ENCODE measurements around the gene ABI2.

DNA sequence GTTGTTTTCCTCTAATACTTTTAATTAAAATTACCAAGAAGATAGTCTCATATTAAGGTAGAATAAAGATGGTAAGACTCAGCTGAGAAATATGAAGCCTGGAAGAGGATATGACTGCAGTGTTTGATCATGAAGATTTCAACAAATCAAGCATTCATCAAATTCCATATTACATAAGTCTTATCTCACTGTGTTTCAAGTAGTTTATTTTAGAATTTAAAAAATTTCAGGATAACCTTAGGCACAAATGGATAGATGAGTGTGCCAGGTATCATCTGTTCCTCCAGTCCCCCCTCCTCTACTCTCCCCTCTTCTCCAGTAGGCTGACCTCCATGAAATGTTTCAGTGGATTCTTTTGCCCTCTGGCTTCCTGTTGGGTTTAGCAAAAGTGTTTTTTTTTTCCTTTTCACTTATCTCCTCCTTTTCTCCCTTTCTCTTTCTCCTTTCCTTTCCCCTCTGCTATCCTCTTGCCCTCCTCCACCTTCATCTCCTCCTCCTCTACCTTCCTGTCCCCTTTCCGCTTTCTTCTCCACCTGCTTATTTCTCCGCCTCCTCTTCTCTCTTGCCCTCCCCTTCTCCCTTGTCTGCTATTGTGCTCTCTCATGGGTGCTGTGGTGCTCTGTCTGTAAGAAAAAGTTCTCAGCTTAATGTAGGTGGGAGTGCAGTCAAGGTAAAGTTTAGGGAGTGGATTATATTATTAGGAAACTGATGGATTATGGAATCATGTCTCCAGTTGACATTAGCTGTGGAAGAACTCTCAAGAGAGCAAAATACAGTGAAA lies 72.8 kb downstream of the ABI2 start:
- TF ChIP-seq, protein P1, sequence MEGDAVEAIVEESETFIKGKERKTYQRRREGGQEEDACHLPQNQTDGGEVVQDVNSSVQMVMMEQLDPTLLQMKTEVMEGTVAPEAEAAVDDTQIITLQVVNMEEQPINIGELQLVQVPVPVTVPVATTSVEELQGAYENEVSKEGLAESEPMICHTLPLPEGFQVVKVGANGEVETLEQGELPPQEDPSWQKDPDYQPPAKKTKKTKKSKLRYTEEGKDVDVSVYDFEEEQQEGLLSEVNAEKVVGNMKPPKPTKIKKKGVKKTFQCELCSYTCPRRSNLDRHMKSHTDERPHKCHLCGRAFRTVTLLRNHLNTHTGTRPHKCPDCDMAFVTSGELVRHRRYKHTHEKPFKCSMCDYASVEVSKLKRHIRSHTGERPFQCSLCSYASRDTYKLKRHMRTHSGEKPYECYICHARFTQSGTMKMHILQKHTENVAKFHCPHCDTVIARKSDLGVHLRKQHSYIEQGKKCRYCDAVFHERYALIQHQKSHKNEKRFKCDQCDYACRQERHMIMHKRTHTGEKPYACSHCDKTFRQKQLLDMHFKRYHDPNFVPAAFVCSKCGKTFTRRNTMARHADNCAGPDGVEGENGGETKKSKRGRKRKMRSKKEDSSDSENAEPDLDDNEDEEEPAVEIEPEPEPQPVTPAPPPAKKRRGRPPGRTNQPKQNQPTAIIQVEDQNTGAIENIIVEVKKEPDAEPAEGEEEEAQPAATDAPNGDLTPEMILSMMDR (IDR thresholded peaks at IDR 0.05): no peak
- no peak for TF ChIP-seq POLR2A (IDR thresholded peaks at IDR 0.05)
- TF ChIP-seq EP300 (IDR thresholded peaks at IDR 0.05): no peak

Data from ovary (tissue), 3 donors.